Measurements from ENCODE around the gene ADAMTS1.

Gene ADAMTS1

DNA sequence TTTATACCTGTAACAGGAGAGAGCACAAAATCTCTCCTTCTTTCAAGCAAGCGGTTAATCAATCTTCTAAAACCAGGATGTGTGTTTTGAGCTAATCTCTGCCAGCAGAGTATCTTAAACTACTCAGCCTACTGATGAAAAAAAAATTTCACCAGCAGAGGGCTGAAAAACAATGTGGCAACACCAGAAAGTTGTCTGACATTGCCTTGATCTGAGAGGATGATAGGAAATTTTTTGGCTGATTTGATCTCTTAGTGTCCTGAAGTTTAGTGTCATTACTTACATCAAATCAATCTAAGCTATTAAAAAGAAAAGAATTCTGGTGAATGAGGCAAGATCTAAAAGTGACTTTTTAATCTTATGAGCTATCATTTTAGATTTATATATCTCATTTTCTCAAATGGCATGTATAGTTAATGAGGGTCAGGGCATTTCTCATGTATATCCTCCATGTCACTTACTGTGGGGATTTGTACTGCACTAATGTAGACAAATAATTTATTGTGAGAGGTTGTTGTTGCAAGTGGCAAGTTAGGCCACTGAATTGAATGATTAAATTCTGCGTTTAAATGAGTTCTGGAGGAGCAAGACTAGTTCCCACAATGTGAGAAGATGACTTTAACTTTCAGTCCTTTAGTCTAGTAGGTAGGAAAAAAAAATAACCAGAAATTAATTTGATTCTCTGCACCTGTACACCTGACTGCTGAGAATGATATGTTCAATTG lies 10.9 kb downstream of the ADAMTS1 start:
- Histone ChIP-seq H3K9ac (ENCODE audit: low read length) (no peak overlapping the region), H3K27me3 (ENCODE audit: control insufficient read depth in 1 of 2, insufficient read depth in 2 of 2, low read length in 2 of 2) (no peaks in the 10 kb centered on the region), H3K27ac (ENCODE audit: low read depth, low read length) (no peak overlapping the region), H3K4me3 (ENCODE audit: low read depth in 1 of 2, low read length in 2 of 2) (no peak overlapping the region), H3K36me3 (ENCODE audit: insufficient read depth, low read length) (peaks cover 22% of the 10 kb centered on the region), H3K9me3 (ENCODE audit: low read length) (no peaks in the 10 kb centered on the region), H3K4me1 (ENCODE audit: insufficient read depth, low read length) (no peaks in the 10 kb centered on the region)

DNA sequence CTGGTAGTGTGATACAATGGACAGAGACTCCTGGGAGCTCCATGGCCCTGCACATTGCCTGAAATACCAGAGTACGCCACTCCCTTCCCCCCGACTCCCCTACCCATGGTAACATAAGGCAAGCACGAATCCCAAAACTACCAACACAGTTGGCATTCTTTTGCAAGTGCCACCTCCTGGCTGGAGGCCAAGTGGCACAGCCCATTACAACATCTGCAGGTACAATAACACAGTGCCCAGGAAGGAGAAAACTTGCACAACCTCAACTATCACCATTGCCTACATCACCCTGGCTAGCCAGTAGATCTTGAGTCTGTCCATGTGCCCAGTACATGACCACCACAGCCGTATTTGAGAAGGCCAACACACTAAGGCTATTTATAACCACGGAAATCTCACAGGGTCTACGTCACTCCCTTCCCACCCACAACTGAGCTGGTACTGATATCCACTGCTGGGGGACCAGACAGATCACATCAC lies 11.7 kb downstream of the ADAMTS1 start:
- H3K27ac ChIP-seq (ENCODE audit: low read depth, low read length) = no peak overlapping the region
- no peak overlapping the region for H3K4me3 ChIP-seq (ENCODE audit: low read depth in 1 of 2, low read length in 2 of 2)
- H3K9me3 ChIP-seq (ENCODE audit: low read length) = no peaks in the 10 kb centered on the region
- peaks cover 14% of the 10 kb centered on the region for H3K36me3 ChIP-seq (ENCODE audit: insufficient read depth, low read length)
- H3K9ac ChIP-seq (ENCODE audit: low read length) = no peak overlapping the region
- no peaks in the 10 kb centered on the region for H3K4me1 ChIP-seq (ENCODE audit: insufficient read depth, low read length)
- no peaks in the 10 kb centered on the region for H3K27me3 ChIP-seq (ENCODE audit: control insufficient read depth in 1 of 2, insufficient read depth in 2 of 2, low read length in 2 of 2)

DNA sequence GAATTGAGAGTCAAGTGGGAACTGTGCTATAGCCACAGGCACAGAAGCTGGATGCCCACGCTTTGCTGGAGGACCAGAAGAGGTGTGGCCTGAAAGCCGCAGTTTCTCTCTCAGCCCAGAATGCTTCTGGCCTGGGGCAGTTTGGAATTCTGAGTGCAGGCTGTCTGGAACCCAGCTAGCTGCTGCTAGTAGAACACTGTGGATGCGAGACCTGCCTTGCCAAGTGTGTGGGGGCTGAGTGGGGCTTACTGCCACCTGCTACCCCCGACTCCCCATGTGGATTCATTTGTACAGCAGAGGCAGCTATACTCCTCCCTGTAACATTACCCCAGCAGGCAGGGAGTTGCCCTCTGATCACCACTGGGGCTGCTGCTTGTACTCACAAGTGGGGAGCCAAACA lies 12.2 kb downstream of the ADAMTS1 start:
- Histone ChIP-seq H3K27me3 (ENCODE audit: control insufficient read depth in 1 of 2, insufficient read depth in 2 of 2, low read length in 2 of 2) (no peaks in the 10 kb centered on the region), H3K9ac (ENCODE audit: low read length) (no peak overlapping the region), H3K9me3 (ENCODE audit: low read length) (no peaks in the 10 kb centered on the region), H3K4me3 (ENCODE audit: low read depth in 1 of 2, low read length in 2 of 2) (no peak overlapping the region), H3K36me3 (ENCODE audit: insufficient read depth, low read length) (peaks cover 9% of the 10 kb centered on the region), H3K4me1 (ENCODE audit: insufficient read depth, low read length) (no peaks in the 10 kb centered on the region), H3K27ac (ENCODE audit: low read depth, low read length) (no peak overlapping the region)

DNA sequence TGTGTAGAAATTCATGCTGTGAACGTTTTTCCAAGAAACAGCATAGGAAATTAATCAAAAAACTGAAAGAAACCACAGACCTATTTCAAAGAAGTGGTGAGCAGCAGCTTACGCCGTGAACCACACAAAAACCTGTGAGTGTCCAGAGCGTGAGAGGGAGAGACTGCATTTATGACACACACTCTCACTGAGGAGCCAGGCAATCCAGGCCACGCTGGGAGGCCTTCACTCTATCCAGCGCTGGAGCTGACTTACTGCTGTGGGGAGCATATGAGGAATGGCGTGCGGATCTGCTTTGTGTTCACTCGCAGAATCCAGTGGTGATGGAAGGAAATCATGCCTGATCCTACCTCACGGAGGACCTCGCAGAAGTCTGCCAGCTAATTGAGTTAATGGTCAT lies 12.7 kb downstream of the ADAMTS1 start:
- no peaks in the 10 kb centered on the region for H3K4me1 ChIP-seq (ENCODE audit: insufficient read depth, low read length)

GRCh38 chr21:26826801-26827200 lies 18.4 kb downstream of the ADAMTS1 start:
- Histone ChIP-seq H3K9ac (ENCODE audit: low read length) (no peak overlapping the region), H3K4me1 (ENCODE audit: insufficient read depth, low read length) (no peaks in the 10 kb centered on the region), H3K27me3 (ENCODE audit: control insufficient read depth in 1 of 2, insufficient read depth in 2 of 2, low read length in 2 of 2) (no peaks in the 10 kb centered on the region), H3K36me3 (ENCODE audit: insufficient read depth, low read length) (no peaks in the 10 kb centered on the region), H3K9me3 (ENCODE audit: low read length) (no peaks in the 10 kb centered on the region), H3K27ac (ENCODE audit: low read depth, low read length) (no peak overlapping the region), H3K4me3 (ENCODE audit: low read depth in 1 of 2, low read length in 2 of 2) (no peak overlapping the region)

More for the DNA sequence above, 12.7 kb downstream of the ADAMTS1 start:
- Histone ChIP-seq H3K4me3 (ENCODE audit: low read depth in 1 of 2, low read length in 2 of 2) (no peak overlapping the region), H3K9me3 (ENCODE audit: low read length) (no peaks in the 10 kb centered on the region), H3K27me3 (ENCODE audit: control insufficient read depth in 1 of 2, insufficient read depth in 2 of 2, low read length in 2 of 2) (no peaks in the 10 kb centered on the region), H3K36me3 (ENCODE audit: insufficient read depth, low read length) (peaks cover 4% of the 10 kb centered on the region), H3K9ac (ENCODE audit: low read length) (no peak overlapping the region), H3K27ac (ENCODE audit: low read depth, low read length) (no peak overlapping the region)

DNA sequence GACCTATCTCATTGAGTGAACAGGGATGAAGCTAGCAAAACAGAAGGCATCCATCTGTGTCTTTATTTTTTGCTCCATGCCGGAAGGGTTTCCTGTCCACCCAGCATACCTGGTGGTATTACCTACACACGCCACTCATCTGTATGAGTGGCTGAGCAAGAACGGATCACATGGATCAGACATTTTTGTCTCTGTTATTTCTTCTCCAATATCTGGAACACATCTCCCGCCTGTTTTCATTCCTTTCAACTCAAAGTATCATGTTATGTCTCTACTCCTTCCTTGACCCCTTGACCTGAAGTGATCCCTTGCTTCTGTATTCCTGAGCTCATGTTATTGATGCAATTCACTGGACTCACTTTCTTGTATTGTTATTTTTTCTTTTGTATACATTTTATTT lies 24.7 kb downstream of the ADAMTS1 start:
- Histone ChIP-seq H3K36me3 (ENCODE audit: insufficient read depth, low read length) (no peaks in the 10 kb centered on the region), H3K9ac (ENCODE audit: low read length) (no peak overlapping the region), H3K27me3 (ENCODE audit: control insufficient read depth in 1 of 2, insufficient read depth in 2 of 2, low read length in 2 of 2) (no peaks in the 10 kb centered on the region), H3K4me1 (ENCODE audit: insufficient read depth, low read length) (no peaks in the 10 kb centered on the region), H3K4me3 (ENCODE audit: low read depth in 1 of 2, low read length in 2 of 2) (no peak overlapping the region), H3K9me3 (ENCODE audit: low read length) (no peaks in the 10 kb centered on the region), H3K27ac (ENCODE audit: low read depth, low read length) (no peak overlapping the region)

DNA sequence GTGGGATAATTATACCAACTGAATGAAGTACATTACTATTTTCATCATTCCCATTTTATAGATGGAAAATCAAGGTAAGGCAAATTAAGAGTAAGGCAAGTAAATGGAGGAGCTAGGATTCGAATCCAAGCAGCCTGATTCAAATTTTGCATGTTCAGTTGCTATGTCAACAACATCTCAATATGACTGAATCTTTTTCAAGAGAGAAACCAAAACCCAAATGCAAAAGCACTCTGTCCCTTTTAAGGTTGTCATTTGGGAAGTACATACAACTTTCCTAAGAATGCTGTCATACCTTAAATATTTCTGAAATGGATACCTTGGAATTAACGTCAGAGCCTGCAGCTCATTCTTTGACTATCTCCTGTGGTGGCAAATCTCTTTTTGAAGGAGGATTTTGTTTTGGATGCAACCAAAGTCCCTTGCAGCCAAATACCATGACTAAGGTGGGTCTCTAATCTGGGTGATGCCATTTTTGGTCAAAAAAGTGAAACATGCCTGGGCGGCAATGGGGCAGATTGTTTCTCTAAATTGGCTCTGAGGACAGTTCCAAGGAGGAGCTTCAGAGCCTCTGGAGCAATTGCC lies 25.4 kb downstream of the ADAMTS1 start:
- no peak overlapping the region for H3K4me3 ChIP-seq (ENCODE audit: low read depth in 1 of 2, low read length in 2 of 2)
- no peaks in the 10 kb centered on the region for H3K36me3 ChIP-seq (ENCODE audit: insufficient read depth, low read length)
- no peak overlapping the region for H3K9ac ChIP-seq (ENCODE audit: low read length)
- no peaks in the 10 kb centered on the region for H3K9me3 ChIP-seq (ENCODE audit: low read length)
- H3K27ac ChIP-seq (ENCODE audit: low read depth, low read length) = no peak overlapping the region
- H3K4me1 ChIP-seq (ENCODE audit: insufficient read depth, low read length) = no peaks in the 10 kb centered on the region
- no peaks in the 10 kb centered on the region for H3K27me3 ChIP-seq (ENCODE audit: control insufficient read depth in 1 of 2, insufficient read depth in 2 of 2, low read length in 2 of 2)

DNA sequence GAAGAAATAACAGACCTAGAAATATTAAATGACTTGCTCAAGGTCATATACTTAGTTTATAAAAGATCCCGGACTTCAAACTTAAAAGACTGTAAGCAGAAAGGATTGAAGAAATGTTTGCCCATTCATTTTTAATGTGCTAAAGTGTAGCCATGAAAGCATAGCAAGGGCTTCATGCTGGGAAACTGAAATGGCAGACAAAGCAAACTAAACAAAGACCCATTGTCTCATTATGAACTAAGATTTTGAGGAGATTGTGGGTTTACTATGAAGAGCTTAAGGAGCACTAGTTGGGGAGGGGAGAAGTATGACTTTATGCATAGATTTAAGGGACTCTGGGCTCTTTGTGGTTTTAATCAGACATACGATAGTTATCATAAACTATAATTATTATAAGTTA lies 26.3 kb downstream of the ADAMTS1 start:
- no peak overlapping the region for H3K4me3 ChIP-seq (ENCODE audit: low read depth in 1 of 2, low read length in 2 of 2)
- no peaks in the 10 kb centered on the region for H3K27me3 ChIP-seq (ENCODE audit: control insufficient read depth in 1 of 2, insufficient read depth in 2 of 2, low read length in 2 of 2)
- no peaks in the 10 kb centered on the region for H3K36me3 ChIP-seq (ENCODE audit: insufficient read depth, low read length)
- H3K9ac ChIP-seq (ENCODE audit: low read length) = no peak overlapping the region
- no peaks in the 10 kb centered on the region for H3K4me1 ChIP-seq (ENCODE audit: insufficient read depth, low read length)
- H3K27ac ChIP-seq (ENCODE audit: low read depth, low read length) = no peak overlapping the region
- H3K9me3 ChIP-seq (ENCODE audit: low read length) = no peaks in the 10 kb centered on the region

- no peak overlapping the region for H3K4me3 ChIP-seq (ENCODE audit: low read depth in 1 of 2, low read length in 2 of 2)
- no peak overlapping the region for H3K27ac ChIP-seq (ENCODE audit: low read depth, low read length)
- no peak overlapping the region for H3K9ac ChIP-seq (ENCODE audit: low read length)
- no peaks in the 10 kb centered on the region for H3K4me1 ChIP-seq (ENCODE audit: insufficient read depth, low read length)
- H3K27me3 ChIP-seq (ENCODE audit: control insufficient read depth in 1 of 2, insufficient read depth in 2 of 2, low read length in 2 of 2) = no peaks in the 10 kb centered on the region
- no peaks in the 10 kb centered on the region for H3K36me3 ChIP-seq (ENCODE audit: insufficient read depth, low read length)
- no peaks in the 10 kb centered on the region for H3K9me3 ChIP-seq (ENCODE audit: low read length)
Measured at GRCh38 chr21:26815197-26815596, 30.0 kb downstream of the ADAMTS1 start.

GRCh38 chr21:26814386-26814785 lies 30.8 kb downstream of the ADAMTS1 start:
- H3K9ac ChIP-seq (ENCODE audit: low read length) = no peak overlapping the region
- H3K9me3 ChIP-seq (ENCODE audit: low read length) = no peaks in the 10 kb centered on the region
- H3K36me3 ChIP-seq (ENCODE audit: insufficient read depth, low read length) = no peaks in the 10 kb centered on the region
- H3K4me3 ChIP-seq (ENCODE audit: low read depth in 1 of 2, low read length in 2 of 2) = no peak overlapping the region
- no peak overlapping the region for H3K27ac ChIP-seq (ENCODE audit: low read depth, low read length)
- no peaks in the 10 kb centered on the region for H3K4me1 ChIP-seq (ENCODE audit: insufficient read depth, low read length)
- no peaks in the 10 kb centered on the region for H3K27me3 ChIP-seq (ENCODE audit: control insufficient read depth in 1 of 2, insufficient read depth in 2 of 2, low read length in 2 of 2)

DNA sequence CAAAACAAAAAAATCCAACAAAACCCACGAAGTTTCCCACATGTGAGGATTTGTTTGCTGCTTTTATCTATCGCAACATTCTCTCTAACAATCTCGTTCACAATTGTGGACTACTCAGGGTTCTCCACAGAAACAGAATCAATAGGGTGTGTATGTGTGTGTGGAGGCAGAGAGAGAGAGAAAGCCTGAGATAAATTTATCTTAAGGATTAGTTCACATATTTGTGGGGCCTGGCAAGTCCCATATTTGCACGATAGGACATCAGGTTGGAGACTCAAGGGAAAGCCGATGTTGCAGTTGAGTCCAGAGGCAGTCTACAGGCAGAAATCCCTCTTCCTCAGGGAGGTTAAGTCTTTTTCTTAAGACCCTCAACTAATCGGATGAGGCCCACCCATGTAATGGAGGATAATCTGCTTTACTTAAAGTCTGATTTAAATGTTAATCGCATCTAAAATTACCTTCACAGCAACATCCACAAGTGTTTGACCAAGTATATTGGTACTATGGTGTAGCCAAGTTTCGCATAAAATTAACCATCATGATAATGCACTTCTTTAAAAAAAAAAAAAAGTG lies 31.7 kb downstream of the ADAMTS1 start:
- Histone ChIP-seq H3K36me3 (ENCODE audit: insufficient read depth, low read length) (no peaks in the 10 kb centered on the region), H3K9ac (ENCODE audit: low read length) (no peak overlapping the region), H3K4me1 (ENCODE audit: insufficient read depth, low read length) (no peaks in the 10 kb centered on the region), H3K9me3 (ENCODE audit: low read length) (no peaks in the 10 kb centered on the region), H3K4me3 (ENCODE audit: low read depth in 1 of 2, low read length in 2 of 2) (no peak overlapping the region), H3K27me3 (ENCODE audit: control insufficient read depth in 1 of 2, insufficient read depth in 2 of 2, low read length in 2 of 2) (no peaks in the 10 kb centered on the region), H3K27ac (ENCODE audit: low read depth, low read length) (no peak overlapping the region)

GRCh38 chr21:26812173-26812572 lies 33.0 kb downstream of the ADAMTS1 start:
- Histone ChIP-seq H3K4me1 (ENCODE audit: insufficient read depth, low read length) (no peaks in the 10 kb centered on the region), H3K9ac (ENCODE audit: low read length) (no peak overlapping the region), H3K9me3 (ENCODE audit: low read length) (no peaks in the 10 kb centered on the region), H3K27ac (ENCODE audit: low read depth, low read length) (no peak overlapping the region), H3K27me3 (ENCODE audit: control insufficient read depth in 1 of 2, insufficient read depth in 2 of 2, low read length in 2 of 2) (no peaks in the 10 kb centered on the region), H3K4me3 (ENCODE audit: low read depth in 1 of 2, low read length in 2 of 2) (no peak overlapping the region), H3K36me3 (ENCODE audit: insufficient read depth, low read length) (no peaks in the 10 kb centered on the region)
